HG03571 (cell line): ENCODE measurements around the gene WNT10A.

Source experiments
- ATAC-seq: cut with Tn5 transposase; IDR thresholded peaks from one replicate; pipeline ENCODE4 v1.9.1; 2021; ENCODE audit not compliant: unreplicated experiment

Gene WNT10A

DNA sequence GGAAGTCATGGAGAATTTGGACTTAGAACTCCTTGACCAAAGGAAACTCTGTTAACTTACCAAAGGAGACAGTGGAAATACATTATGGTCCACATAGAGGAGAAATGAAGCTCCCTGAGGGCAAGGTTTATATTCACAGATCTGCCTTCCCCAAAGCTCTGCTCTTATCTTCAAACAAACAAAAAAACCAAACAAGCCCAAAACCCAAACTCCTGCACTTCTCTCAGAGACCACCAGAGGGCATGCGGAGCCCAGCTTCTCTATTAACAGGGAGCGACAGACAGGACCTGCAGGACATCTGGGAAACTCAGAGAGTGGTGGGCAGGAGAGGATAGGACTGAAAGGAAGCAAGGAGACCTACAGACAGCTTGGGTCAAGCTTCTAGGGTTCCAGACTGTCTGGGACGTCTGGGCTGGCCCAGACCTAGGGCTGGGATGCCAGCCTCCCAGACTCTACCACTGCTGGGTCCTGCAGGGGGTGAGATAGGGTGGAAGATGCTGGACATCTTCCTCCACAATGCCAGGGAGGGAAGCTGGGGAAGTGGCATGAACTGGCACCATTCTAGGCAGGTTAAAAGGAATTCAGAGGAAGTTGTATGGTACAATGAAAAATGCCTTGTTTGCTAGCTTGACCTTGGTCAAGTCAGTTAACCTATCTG is 4.0 kb upstream of the WNT10A start:
- ATAC-seq = no peak

DNA sequence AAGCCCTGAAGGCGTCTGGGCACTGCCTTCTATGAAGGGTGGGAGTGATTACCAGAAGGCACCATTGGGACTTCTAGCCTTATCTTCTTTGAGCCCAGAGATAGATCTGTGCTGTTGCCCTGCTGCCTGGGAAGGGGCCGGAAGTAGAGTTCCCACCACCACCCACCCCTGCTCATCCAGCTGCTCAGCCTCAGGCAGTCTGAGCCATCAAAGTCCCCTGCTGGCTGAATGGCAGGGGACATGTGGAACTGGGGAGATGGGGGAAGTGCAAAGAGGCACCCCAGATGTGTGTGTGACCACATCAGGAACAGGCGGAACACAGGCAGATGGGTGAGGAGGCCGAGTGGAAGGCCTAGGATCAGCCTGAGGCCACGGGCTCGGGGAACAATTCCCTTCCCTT is 3.3 kb upstream of the WNT10A start:
- ATAC-seq = no peak

DNA sequence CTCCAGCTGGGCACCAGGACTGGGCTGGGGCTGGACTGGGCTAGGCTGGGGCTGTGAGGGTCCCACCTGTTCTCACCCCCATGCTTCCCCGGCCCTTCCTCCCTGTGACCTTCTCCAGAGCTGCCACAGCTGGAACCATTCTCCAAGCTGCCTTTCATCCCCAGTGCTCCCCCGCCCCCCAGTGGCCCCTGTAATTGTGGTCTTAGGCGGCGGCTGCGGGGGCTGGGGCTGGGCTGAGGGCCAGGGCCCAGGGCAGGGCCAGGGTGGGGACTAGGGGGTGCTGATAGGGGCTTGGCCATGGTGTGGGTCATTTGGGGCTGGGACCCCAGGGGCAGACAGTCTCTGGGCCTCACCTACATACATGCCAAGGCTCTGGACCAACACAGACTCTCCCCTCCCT is 2.8 kb upstream of the WNT10A start:
- no peak for ATAC-seq

DNA sequence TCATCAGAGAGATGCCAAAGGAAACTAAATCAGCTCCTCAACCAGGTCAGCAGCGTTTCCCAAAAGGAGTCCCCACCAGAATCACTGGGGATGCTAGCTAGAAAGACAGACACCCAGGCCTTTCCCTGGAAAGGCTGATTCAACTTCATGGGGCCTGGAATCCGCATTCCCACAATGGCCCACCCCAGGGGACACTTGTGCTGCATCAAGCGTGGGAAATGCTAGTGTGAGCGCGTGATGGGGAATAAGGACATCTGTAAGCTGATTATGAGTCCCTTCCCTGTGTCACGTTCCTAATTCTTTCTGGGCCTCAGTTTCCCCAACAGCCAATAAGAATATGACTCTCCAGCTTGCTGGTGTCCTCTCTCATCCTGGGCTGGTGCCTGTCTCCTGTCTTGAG is 2.2 kb upstream of the WNT10A start:
- no peak for ATAC-seq

DNA sequence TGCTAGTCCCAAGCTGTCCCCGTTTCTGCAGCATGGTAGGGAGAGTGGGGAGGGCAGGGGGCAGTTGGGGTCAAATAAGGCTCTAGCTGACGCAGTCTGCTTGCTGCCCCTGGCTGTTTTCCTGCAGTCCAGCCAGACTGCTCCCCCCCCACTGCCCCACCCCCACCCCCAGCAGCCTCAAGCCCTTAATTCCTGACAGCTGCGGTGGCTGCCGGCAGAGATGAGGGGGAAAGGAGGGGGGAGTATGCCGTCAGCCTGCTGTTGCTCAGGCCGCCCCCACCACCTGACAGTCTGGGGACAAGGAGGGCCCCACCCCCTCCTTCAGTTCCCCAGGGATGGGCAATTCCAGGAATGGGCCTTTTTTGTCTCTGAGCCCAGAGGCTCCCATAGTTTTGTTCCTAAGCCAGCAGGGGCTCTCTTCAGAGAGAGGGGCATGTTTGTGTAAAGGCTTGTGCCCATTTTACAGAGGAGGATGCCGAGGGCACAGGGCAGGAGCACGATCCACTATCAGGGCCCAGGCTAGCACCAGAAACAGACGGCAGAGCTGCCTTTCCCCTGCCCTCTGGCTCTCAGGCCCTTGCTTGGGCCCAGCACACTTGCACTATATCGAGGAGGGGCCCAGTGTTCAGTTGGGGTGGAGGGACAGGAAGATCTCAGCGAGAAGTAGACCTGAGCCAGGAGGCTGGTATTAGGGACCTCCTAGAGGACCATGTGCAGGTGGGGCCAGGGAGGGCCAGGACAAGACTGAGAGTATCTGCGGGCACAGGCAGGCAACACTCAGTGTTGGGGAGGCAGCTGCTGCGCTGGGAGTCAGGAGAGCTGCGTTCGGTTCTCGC is 1.5 kb upstream of the WNT10A start:
- no peak for ATAC-seq

DNA sequence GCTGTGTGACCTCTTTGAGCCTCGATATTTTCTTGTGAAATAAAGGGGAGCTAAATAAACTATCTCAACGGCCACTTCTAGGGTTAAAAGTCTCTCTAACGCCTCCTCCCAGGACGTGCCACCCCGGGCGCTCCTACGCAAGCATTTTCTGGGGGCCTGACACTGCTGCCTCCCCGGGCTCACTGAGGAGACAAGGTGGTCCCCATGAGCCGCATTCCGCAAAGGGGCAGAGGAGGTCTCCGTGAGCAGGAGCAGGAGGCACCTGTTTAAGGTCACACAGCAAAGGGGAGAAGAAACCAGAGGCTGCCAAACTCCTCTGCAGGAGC is 913 bp upstream of the WNT10A start:
- no peak for ATAC-seq

DNA sequence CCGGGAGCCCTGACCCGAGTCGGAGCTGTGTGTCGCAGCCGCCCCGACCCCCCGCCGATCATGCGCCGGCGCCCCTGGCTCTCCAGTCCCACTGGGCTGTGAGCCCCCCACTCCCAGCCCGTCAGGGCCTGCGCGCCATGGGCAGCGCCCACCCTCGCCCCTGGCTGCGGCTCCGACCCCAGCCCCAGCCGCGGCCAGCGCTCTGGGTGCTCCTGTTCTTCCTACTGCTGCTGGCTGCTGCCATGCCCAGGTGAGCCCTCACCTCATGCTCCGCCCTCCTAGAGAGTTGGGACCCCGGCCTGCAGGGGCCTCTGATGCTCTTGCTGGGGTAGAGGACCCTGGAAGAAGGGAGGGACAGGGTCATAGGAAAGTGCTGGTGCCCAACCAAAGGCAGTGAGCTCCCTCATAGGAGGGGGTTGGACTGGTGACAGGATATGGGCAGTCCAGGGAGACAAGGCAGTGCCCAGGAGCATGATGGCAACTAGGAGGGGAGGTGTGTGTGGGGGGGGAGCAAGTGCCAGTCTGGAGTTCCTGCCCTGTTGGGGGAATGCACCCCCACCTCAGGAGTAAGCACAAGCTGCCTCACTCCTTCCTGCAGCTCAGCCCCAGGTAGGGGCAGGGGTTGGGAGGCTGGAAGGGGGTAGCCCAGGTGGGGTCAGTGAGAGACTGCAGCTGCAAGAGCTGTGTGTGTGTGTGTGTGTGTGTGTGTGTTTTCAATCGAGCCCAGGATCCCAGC is 375 bp downstream of the WNT10A start:
- no peak for ATAC-seq

DNA sequence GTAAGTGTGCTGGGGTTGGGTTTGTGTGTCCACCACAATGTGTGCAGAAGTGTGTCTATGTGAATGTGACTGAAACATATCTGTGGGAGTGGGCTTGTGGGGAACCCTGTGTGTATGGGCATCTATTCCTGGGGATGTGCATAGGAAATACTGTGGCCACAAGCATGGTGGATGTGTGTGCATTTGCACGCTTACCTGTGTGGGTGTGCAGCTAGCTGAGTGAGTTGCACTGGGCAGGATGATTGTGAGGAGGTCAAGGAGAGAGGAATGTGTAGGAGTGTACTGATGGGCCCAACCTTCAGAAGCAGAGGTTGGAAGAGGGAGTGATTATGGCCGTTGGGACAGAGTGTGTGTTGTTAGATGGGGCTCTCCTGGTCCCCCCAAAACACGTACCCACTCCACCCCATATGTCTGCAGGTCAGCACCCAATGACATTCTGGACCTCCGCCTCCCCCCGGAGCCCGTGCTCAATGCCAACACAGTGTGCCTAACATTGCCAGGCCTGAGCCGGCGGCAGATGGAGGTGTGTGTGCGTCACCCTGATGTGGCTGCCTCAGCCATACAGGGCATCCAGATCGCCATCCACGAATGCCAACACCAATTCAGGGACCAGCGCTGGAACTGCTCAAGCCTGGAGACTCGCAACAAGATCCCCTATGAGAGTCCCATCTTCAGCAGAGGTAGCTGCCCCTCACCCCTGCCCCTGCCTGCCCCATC is 1.2 kb downstream of the WNT10A start:
- ATAC-seq = no peak

DNA sequence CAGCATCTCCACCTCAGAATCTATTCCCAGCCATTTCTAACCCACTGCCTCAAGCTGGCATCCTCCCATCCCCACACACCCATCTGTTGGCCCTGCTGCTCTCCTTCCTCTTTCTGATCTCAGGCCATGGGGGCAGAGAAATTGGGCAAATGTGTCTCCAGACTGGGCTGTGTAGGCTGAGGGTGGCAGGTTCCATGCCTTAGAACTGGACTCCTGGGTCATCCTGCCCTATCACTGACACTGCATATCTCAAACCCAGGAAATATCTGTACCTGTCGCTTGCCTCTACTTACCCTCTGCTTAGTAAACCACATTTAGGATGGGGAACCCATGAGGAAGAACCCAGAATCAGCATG is 1.8 kb downstream of the WNT10A start:
- no peak for ATAC-seq

DNA sequence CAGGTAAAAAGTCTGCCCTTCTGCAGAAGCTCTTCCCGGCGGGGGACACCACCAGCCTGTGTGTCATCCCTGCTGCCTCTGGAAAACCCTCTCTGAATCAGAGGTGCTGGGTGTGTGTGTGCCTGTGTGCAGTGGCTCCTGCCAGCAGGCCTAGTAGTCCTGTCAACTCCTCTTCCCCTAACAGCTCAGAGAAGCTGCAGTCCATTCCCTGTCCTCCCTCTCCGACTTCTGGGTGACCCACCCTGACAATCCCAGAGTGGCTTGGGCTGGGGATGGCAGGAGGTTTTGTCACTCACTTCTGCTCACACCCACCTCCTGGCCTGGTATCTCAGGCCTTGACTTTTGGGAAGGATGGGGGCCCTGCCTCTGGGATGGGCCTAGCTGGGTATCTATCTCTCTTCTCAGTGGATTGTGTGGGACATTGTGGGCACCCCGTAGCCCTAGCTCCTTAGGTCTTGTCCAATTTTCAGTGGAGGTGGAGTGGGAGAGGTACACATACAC is 2.3 kb downstream of the WNT10A start:
- no peak for ATAC-seq

DNA sequence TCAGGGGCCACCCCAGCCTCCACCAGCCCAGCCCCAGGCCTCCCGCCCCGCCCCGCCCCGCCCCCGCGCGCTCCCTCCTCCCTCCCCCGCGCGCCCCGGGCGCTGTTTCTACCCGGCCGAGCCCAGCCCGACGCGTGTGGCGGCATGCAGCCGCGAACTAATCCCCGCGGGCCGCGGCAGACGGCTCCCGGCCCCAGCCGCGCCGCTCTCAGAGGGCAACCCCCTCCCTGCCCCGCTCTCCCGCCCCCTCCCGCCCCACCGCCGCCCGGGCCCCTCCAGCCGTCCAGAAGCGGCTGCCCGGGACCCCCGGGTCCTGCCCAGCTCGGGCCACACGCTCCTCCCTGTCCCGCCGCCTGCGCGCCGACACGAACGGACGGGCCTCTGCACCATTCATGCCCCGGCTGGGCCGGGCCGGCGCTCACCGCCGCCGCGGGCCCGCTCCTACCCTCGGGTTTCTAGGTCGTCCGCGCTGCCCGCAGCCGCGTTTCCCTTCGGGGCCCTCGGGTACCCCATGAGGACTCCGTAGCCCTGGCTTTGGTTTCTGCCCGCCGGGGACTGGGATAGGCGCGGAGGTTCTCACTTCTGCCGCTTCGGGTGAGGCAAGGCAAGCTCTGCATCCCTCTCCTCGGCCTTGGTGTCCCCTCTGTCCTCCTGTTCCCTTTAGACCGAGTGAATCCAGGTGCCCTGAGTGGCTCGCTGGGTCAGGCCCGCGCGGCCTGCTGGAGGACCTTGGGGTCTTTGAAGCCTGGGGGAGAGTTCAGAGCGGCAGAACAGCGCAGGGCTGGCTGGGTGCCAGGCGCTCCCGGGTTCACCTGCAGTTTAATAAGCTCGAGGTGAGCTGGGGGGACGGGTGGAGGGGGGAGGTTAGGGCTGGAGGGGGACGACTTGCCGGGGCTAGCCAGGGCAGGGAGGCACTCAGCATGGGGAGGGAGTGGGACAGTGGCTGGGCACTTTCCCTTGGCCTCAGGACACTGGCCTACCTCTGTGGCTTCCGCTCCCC is 3.1 kb downstream of the WNT10A start:
- ATAC-seq = no peak

DNA sequence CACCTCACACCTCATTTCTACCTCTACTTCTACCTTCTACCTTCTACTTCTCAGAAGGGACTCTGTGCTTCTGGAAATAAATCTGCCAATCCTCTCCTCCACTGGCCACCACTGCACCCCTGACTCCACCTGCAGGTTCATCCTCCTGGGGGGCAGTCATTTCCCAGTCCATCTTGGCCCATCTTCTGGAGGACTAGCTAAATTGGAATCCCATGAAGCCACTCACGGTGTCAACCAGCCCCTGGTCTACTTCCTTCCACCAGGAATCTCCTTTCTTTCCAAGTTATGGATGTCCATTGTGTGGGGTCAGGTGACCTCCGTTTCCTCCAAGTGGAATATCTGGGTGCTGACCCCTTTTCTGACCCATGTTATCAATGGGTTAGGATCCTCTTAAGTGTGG is 3.9 kb downstream of the WNT10A start:
- ATAC-seq = no peak

DNA sequence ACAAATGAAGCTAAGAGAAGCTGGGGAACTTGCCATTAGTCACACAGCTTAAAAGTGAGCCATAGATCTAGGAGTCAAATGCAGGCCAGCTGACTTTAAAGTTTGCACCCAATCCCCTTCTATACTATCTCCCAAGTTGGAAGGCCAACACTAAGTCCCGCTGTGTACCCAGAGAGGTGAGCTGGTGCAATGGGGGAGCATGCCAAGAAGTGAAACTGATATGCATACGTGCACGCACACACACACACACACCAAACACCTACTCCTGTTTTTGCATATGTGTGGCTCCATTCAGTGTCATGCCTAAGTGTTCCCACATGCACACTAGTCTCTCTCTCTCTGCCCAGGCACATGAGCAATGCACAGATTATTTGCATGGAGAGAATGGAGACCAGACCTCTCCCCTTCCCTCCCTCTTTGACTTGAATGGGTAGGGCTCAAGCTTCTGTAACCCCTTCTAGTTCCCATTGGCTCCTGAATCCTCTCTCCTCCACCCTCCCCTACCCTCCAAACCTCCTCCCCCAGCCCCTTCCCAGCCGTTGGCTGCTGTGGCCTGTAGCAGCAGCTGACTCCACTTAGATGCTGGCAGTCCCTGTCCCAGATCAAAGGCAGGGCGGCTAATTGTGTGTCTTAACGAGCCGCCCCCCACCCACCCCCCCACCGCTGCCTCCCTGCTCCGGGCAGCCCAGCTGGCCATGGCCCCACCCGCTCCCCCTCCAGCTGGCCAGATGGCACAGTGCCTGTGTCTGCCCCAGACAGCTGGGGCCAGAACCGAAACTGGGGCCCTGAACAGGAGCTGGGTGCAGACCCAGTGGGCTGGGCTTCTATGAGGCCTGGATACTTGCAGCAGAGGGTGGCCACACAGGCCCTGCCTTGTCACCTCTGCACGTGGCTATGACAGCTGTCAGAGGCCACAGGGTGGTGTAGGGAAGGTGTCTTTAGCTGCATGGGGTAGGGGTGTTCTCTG is 5.6 kb downstream of the WNT10A start:
- no peak for ATAC-seq

DNA sequence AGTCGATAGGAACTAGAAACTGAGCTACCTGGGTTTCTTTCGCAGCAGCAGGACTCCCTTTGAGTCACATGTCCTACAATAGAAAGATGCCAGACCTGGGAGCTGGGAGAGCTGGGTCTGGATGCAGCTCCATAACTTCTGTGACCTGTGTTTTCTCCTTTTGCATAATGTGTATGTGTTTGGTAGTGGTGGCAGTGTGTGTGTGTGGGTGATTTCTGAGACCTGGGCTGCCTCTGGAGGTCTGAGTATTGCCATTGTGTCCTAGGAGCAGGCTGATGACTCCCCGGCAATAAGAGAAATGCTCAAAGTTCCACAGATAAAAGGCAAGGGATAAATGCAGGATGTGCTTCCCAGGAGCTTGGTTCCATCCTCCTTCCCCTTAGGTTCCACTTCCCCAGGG is 6.4 kb downstream of the WNT10A start:
- ATAC-seq = no peak

DNA sequence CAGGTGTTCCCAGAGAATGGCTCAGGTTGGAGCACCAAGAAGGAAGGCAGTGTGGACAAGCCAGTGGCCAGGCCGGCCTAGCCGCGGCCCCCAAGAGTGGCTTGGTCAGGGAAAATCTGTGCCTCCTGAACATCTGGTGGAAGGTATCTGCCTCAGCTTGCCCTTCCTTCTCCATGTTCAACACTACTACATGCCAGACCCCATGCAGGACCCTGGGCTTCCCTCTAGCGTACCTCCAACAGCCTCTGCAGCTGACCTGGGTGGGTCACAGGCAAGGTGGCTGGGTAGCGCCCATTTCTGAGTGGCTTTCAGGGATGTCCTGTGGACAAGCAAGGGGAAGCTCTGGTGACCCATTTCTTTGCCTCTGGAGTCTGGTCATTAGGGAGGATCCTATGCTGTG is 7.7 kb downstream of the WNT10A start:
- ATAC-seq = no peak

DNA sequence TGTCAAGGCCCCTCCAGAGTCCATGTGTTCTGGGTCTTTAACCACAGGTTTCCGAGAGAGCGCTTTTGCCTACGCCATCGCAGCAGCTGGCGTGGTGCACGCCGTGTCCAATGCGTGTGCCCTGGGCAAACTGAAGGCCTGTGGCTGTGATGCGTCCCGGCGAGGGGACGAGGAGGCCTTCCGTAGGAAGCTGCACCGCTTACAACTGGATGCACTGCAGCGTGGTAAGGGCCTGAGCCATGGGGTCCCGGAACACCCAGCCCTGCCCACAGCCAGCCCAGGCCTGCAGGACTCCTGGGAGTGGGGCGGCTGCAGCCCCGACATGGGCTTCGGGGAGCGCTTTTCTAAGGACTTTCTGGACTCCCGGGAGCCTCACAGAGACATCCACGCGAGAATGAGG is 9.3 kb downstream of the WNT10A start:
- no peak for ATAC-seq

DNA sequence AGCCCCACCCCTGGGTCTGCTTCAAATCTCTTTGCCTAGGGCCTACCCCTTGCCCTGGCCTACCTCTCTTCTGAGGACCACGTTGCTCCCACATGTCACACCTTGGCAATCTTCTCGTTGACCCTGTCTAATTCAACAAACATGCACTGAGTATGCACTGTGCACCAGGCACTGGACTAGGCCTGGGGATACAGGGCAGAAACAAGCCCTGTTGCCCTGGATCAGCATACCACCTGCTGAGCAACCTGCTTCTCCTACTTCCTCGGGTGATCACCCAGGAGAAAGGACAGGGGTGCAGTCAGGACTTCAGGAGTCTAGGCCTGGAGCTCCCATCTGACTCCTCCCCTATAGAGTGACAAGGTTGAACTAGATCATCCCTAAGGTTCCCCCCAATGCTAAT is 9.7 kb downstream of the WNT10A start:
- no peak for ATAC-seq

DNA sequence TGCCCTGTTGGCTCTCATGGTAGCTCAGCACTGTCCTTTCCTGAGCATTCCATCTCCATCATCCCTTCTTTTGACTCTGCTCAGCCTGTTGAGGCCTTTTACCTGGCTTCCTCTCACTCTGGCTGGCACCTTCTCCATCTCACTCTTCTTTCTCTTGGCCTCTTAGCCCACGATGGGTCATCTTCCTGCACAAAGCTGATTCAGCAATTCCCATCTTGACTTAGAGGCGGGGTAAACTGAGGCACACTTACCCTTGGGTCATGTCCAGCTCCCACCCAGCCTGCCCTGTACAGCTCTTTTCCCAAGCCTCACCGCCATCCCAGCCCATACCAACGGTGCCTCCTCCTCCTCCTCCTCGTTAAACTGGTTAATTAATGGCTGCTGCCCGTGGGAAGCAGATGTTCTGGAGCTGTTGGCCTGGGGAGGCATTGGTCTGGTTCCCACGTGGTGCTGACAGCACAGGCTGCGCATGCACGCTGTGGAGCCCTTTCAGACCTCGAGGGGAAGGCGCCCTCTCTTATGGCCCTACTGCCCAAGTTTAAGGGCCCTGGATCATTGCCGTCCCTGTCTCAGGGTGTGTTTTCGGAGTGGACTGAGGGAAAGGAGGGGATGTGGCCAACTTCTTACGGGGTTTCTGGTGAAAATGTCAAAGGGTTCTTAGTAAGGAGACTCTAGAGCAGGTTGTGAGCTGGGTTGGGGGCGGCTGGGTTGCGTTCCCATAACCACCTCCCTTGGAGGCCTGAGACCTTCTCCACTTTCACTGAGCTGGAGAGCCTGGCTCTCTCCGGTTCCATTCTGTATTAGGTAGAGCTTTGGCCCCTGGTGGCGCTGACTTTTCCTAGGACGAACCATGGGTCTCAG is 10.9 kb downstream of the WNT10A start:
- ATAC-seq = no peak
